ENCODE data around the gene NUP210.

- TF ChIP-seq, protein P1, sequence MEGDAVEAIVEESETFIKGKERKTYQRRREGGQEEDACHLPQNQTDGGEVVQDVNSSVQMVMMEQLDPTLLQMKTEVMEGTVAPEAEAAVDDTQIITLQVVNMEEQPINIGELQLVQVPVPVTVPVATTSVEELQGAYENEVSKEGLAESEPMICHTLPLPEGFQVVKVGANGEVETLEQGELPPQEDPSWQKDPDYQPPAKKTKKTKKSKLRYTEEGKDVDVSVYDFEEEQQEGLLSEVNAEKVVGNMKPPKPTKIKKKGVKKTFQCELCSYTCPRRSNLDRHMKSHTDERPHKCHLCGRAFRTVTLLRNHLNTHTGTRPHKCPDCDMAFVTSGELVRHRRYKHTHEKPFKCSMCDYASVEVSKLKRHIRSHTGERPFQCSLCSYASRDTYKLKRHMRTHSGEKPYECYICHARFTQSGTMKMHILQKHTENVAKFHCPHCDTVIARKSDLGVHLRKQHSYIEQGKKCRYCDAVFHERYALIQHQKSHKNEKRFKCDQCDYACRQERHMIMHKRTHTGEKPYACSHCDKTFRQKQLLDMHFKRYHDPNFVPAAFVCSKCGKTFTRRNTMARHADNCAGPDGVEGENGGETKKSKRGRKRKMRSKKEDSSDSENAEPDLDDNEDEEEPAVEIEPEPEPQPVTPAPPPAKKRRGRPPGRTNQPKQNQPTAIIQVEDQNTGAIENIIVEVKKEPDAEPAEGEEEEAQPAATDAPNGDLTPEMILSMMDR (IDR thresholded peaks at IDR 0.05): no peak
- no peak for TF ChIP-seq POLR2A (IDR thresholded peaks at IDR 0.05)
Observed at GRCh38 chr3:13322324-13322723, 97.8 kb downstream of the NUP210 start.
